HFFc6 (cell line): ENCODE data around the gene TXNIP. TPM values are rescaled to one million over a fixed set of nuclear protein-coding genes. Genes with fewer than 3 reads are reported as not detected.
"Not testable (repeated sequence)": the region's sequence is repeated elsewhere in the genome, so short reads cannot be mapped to it uniquely, and the experiment has no call there.

ENCODE experiments used
- DNase-seq: peaks from one replicate; pipeline ENCODE4 v3.0.0-alpha.2; 2018
- H3K27ac Mint-ChIP-seq: 2 replicates; pipeline ENCODE4 v1.8.0; 2020; ENCODE audit warnings: mild to moderate bottlenecking, mixed read lengths
- H3K27me3 Mint-ChIP-seq: 2 replicates; pipeline ENCODE4 v1.8.0; 2021; ENCODE audit warnings: mild to moderate bottlenecking, moderate library complexity, mixed read lengths; ENCODE audit not compliant: insufficient read depth
- H3K36me3 Mint-ChIP-seq: 2 replicates; pipeline ENCODE4 v1.8.0; 2021; ENCODE audit warnings: low read depth, mixed read lengths
- H3K4me1 Mint-ChIP-seq: 2 replicates; pipeline ENCODE4 v1.8.0; 2020; ENCODE audit warnings: low read depth, mixed read lengths
- H3K4me3 Mint-ChIP-seq: 2 replicates; pipeline ENCODE4 v1.8.0; 2020; ENCODE audit warnings: mild to moderate bottlenecking, moderate library complexity, mixed read lengths
- H3K9me3 Mint-ChIP-seq: 2 replicates; pipeline ENCODE4 v1.8.0; 2020; ENCODE audit warnings: mild to moderate bottlenecking, mixed read lengths
- CTCF ChIP-seq: fragments of 200-600 bp; sonication (generic); IDR thresholded peaks from 2 replicates; pipeline ENCODE4 v1.5.0; 2021; ENCODE audit warnings: antibody characterized with exemption, mild to moderate bottlenecking
- total RNA-seq, 6 experiments: library from RNA; stranded (reverse); fragmentation: NEBNext Ultra II Directional; extraction: Animal tissue kit (Norgen Biotek cat#: 25700); gene quantifications; 2 replicates in 1 of 6; 3 replicates in 5 of 6; pipeline ENCODE4 v1.2.3, GENCODE V29; 2021

The TXNIP gene
- total RNA-seq, 6 experiments from 2014 or later = 49.2 to 78.0 (median 59.5) TPM

GRCh38 chr1:146032631-146033219 is 36.3 kb upstream of the TXNIP start:
- H3K27ac Mint-ChIP-seq = peak overlapping the region; percentile 48; the same call in 1 of the 2 replicates
- no peak overlapping the region for H3K4me3 Mint-ChIP-seq
- peaks cover 19% of the 10 kb centered on the region for H3K27me3 Mint-ChIP-seq
- peaks cover 26% of the 10 kb centered on the region for H3K4me1 Mint-ChIP-seq
- TF ChIP-seq CTCF = peak; percentile 78
- no peaks in the 10 kb centered on the region for H3K36me3 Mint-ChIP-seq
- H3K9me3 Mint-ChIP-seq = no peaks in the 10 kb centered on the region
- DNase-seq = peak; percentile 65

DNA sequence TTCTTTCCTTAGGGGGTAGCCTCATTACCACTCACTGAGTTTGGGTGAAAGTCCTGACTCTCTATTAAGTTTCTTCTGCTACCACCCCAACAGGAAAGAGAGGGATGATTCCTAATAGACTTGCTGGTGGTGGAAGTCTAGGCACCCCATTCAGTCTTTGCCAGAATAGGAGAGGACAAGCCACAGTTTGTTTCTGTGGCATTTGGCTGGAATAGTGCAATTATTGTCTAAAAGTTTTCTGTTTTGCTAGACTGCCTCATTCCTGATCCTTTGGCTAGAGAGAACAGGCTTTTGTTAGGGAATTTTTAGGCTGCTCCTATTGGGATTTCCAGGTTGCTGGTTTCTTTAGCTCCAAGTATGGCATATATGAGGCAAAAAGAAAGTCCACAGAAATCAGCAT is 35.1 kb upstream of the TXNIP start:
- TF ChIP-seq CTCF = no peak
- DNase-seq = no peak
- H3K9me3 Mint-ChIP-seq = no peaks in the 10 kb centered on the region
- peaks cover 11% of the 10 kb centered on the region for H3K27me3 Mint-ChIP-seq
- no peaks in the 10 kb centered on the region for H3K36me3 Mint-ChIP-seq
- H3K4me1 Mint-ChIP-seq = peaks cover 25% of the 10 kb centered on the region
- H3K4me3 Mint-ChIP-seq = no peak overlapping the region
- H3K27ac Mint-ChIP-seq = no peak overlapping the region

- Mint-ChIP-seq H3K4me3 (no peak overlapping the region), H3K36me3 (no peaks in the 10 kb centered on the region), H3K4me1 (peaks cover 18% of the 10 kb centered on the region), H3K27me3 (peaks cover 6% of the 10 kb centered on the region), H3K27ac (no peak overlapping the region), H3K9me3 (no peaks in the 10 kb centered on the region)
- no peak for DNase-seq
- TF ChIP-seq CTCF = no peak
Measured at GRCh38 chr1:146029117-146029516, 32.7 kb upstream of the TXNIP start.

DNA sequence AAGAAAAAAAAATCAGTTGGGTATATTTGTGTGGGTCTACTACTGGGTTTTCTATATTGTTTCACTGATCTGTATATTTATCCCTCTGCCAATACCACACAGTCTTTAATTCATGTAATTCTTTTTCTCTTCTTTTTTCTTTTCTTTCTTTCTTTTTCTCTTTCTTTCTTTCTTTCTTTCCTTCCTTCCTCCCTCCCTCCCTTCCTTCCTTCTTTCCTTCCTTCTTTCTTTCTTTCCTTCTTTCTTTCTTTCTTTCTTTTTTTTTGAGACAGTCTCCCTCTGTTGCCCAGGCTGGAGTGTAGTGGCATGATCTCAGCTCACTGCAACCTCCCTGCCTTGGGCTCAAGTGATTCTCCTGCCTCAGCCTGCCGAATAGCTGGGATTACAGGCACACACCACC is 30.3 kb upstream of the TXNIP start:
- H3K36me3 Mint-ChIP-seq, H3K4me3 Mint-ChIP-seq, DNase-seq, H3K9me3 Mint-ChIP-seq, H3K27ac Mint-ChIP-seq, H3K27me3 Mint-ChIP-seq: not testable (repeated sequence)
- H3K4me1 Mint-ChIP-seq = peaks cover 13% of the 10 kb centered on the region

- H3K9me3 Mint-ChIP-seq, H3K4me3 Mint-ChIP-seq, H3K27me3 Mint-ChIP-seq, H3K36me3 Mint-ChIP-seq: not testable (repeated sequence)
- Mint-ChIP-seq H3K27ac (peak overlapping the region; percentile 2; the same call in 1 of the 2 replicates), H3K4me1 (peaks cover 18% of the 10 kb centered on the region)
- DNase-seq = peak; percentile 51
Measured at GRCh38 chr1:146025787-146026495, 29.6 kb upstream of the TXNIP start.

DNA sequence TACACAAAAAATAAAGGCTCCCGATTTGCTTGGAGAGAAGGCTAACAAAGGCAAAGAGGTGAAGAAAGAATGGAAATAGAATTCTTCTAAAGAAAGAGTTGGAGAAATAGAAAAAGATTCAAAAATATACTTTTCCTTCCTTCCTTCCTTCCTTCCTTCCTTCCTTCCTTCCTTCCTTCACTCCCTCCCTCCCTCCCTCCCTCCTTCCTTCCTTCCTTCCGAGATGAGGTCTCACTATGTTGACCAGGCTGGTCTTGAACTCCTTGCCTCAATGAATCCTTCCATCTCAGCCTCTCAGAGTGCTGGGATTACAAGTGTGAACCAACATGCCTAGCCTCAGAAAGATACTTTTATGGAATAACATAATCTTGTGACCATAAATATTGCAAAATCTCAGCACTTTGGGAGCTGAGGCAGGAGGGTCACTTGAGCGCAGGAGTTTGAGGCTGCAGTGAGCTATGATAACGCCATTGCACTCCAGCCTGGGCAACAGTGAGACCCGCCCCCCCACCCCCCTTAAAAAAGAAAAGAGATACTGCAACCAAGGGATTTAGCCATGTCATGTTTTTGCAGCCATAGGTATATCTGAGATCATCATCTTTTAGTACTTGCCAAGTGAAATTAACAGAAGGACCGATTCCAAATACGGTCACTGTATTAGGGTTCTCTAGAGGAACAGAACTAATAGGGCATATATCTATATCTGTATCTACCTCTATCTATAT is 26.2 kb upstream of the TXNIP start:
- Mint-ChIP-seq H3K4me3 (no peak overlapping the region), H3K36me3 (no peaks in the 10 kb centered on the region), H3K27me3 (peaks cover 4% of the 10 kb centered on the region), H3K9me3 (no peaks in the 10 kb centered on the region), H3K27ac (no peak overlapping the region), H3K4me1 (peaks cover 26% of the 10 kb centered on the region)
- no peak for DNase-seq
- no peak for TF ChIP-seq CTCF
